HTERT RPE-1 (cell line): ENCODE measurements around the gene TUBG1.

Source experiments
- in situ Hi-C: fragments of 300-500 bp; cut with MboI; formaldehyde crosslinking; loops from 4 replicates; pipeline ENCODE4 v1.14.3; 2020; ENCODE audit warnings: low sequenced_read_pairs

TUBG1 gene

DNA sequence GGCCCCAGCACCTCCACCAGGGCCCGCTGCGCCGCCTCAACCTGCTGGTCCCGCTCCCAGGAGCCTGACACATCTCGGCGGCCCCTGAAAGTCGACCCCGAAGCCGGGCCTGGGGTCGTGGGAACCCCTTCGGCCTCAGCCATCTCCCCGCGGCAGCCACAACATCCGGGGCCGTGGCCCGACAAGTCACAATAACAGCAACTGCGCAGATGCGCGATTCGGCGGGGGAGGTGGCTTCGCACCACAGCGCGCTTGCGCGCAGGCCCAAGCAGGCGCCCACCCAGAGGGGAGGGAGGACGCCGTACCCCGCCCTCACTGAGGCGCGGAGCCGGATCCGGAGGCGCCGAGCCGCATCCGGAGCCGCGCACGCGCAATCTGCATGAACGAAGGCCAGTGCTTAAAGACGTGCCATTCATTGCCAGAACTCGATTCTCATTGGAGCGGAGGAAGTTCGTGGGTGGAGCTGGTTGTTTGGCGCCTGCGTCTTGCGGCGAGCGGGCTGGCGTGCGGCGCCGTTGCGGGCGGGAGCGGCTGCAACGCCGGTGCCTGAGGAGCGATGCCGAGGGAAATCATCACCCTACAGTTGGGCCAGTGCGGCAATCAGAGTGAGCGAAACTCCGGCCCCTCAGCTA is at the start of gene TUBG1, which contains the start of gene RETREG3:
Gene TUBG1 (plus strand): TSS at position 502 of the 632 bp plus-strand sequence. CDS start 55 bp downstream, at position 557.
Gene RETREG3 (minus strand): TSS at position 193 of the 632 bp plus-strand sequence. CDS start 50 bp downstream, at position 143.
- in situ Hi-C loops: no loop called here

DNA sequence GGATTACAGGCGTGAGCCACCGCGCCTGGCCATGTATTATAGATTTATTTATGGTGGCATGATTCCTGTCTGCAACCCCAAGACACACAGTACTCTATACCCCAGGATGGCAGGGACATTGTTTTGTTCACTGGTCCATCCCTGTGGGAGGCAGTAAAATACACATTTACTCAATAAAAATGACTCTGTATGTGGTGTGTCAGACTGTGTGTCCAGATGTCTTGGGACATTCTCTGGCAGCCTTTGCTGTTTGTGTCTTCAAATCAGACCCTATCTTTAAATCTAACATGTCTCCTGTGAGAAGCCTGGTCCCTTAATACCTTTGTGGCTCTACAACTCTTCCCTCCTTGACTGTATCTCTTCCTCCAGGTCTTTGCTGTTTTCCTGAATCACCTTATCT is 49.2 kb upstream of the TUBG1 start:
- in situ Hi-C loops: no loop called here

DNA sequence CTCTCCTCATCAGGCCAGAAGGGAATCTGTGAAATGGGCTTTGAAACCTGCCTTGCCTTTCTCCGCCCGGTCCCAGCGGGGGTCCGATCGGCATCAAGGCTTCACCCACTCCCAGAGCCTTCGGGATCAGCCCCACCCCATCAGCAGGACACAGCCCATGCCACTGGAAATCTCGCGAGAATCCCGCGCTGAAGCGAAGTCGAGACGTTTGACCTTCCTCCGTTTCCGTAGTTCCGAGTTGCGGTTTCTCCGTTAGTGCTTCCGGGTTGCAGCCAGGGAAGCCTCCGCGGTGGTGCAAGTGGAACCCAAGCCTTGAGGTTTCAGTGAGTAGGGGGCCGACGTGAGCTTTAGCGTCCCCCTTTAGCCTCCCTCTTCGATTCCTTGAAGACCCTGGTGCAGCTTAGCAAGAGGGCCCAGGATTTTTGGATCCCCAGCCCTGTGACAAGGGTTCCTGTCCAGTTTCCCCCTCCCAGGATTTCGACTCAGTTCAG is 47.5 kb upstream of the TUBG1 start, which contains the start of gene COASY:
Gene COASY (plus strand): TSS at position 252 of the 491 bp plus-strand sequence. CDS start 475 bp downstream, outside the sequence.
- in situ Hi-C loops: no loop called here

DNA sequence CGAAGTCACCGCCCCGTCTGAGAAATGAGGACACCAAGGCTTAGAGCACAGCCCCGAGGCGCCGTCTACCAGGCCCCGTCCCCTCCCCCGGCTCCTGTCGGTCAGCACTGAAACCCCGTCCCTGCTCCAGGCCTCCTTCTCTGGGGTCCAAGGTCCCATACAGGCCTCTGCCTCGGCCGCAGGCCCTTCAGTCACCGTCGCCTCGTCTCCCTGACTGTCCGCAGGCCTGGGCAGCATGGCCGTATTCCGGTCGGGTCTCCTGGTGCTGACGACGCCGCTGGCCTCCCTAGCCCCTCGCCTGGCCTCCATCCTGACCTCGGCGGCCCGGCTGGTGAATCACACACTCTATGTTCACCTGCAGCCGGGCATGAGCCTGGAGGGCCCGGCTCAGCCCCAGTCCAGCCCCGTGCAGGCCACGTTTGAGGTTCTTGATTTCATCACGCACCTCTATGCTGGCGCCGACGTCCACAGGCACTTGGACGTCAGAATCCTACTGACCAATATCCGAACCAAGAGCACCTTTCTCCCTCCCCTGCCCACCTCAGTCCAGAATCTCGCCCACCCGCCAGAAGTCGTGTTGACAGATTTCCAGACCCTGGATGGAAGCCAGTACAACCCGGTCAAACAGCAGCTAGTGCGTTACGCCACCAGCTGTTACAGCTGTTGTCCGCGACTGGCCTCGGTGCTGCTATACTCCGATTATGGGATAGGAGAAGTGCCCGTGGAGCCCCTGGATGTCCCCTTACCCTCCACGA is 46.9 kb upstream of the TUBG1 start:
- in situ Hi-C loops: no loop called here

DNA sequence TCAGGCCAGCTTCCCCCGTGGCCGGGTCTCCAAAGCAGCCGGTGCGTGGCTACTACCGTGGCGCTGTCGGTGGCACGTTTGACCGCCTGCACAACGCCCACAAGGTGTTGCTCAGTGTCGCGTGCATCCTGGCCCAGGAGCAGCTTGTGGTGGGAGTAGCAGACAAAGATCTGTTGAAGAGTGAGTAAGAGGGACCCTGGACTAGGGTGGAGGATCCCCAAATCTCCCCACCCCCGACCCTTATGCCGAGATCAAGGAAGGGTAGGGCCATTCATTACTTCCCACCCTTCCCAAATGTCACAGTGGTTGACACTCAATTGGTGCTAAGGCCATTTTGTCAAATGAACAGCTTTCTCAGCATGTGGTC is 46.4 kb upstream of the TUBG1 start:
- in situ Hi-C loops: no loop called here

DNA sequence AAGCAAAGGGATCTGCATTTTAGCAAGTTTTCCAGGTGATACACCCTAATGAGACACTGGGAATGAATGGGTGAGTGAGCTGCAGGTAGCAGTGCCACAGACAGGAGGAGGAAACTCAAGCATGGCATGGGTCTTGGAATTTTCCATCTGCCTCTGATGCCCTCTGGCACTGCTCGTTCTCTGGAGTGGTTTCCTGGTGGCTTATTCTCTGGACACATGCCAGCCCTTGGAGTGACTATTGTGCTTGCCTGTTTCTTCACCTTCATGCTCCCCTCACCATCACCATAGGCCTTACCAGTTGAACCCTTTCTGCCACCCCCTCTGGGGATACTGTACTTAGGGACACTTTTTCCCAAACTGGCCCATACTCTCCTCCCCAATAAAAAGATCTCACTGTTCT is 45.9 kb upstream of the TUBG1 start:
- in situ Hi-C loops: no loop called here

DNA sequence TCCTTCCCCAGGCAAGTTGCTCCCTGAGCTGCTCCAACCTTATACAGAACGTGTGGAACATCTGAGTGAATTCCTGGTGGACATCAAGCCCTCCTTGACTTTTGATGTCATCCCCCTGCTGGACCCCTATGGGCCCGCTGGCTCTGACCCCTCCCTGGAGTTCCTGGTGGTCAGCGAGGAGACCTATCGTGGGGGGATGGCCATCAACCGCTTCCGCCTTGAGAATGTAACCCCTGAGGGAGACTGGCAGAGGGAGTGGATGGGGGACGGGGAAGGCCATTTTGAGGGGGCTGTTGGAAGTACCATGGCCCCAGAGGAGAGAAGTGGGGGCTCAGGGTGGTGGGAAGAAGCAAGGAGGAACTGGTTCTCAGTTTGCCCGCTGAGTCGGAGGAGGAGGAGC is 45.5 kb upstream of the TUBG1 start:
- in situ Hi-C loops: no loop called here

DNA sequence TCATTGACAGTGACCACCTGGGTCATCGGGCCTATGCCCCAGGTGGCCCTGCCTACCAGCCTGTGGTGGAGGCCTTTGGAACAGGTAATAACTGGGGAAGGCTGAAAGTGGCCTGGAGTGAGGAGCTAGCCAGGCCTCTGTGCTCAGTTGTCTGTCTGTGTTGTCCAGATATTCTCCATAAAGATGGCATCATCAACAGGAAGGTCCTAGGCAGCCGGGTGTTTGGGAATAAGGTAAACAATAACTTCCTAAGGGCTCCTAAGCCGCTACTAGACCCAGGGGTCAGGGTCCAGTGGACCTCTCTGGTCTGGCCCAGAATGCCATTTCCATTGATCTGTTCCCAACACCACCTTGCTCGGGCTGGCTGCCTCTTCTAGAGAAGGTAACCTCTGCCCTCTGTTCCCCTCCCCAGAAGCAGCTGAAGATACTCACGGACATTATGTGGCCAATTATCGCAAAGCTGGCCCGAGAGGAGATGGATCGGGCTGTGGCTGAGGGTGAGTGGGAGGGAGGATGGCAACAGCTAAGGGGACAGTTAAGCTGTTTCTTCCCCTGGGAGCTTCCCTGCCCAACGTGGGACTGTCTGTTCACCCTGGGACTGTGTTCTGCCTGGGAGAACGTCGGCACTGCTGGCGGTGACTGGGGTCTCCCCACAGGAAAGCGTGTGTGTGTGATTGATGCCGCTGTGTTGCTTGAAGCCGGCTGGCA is 44.5 kb upstream of the TUBG1 start:
- in situ Hi-C loops: no loop called here

DNA sequence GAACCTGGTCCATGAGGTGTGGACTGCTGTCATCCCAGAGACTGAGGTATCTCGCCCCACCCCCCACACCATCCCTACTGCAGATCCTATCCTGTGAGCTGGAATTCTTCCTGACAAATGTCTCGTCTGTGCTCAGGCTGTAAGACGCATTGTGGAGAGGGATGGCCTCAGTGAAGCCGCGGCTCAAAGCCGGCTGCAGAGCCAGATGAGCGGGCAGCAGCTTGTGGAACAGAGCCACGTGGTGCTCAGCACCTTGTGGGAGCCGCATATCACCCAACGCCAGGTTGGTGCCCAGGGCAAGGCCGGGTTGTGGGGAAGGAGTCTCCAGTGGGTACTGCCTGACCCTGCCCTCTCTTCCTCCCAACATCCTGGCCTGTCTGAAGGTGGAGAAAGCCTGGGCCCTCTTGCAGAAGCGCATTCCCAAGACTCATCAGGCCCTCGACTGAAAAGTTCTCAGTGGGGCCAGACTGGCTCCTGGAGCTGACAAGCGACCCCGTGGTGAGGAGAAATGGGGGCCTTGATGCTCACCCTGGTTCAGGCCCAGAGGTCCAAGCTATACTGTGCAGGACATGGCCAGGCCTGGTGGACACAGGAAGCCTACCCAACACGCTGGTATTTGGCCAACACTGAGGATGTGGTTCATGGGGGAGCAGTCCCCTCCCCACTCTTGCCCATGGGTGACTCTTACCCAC is 43.8 kb upstream of the TUBG1 start:
- in situ Hi-C loops: no loop called here

DNA sequence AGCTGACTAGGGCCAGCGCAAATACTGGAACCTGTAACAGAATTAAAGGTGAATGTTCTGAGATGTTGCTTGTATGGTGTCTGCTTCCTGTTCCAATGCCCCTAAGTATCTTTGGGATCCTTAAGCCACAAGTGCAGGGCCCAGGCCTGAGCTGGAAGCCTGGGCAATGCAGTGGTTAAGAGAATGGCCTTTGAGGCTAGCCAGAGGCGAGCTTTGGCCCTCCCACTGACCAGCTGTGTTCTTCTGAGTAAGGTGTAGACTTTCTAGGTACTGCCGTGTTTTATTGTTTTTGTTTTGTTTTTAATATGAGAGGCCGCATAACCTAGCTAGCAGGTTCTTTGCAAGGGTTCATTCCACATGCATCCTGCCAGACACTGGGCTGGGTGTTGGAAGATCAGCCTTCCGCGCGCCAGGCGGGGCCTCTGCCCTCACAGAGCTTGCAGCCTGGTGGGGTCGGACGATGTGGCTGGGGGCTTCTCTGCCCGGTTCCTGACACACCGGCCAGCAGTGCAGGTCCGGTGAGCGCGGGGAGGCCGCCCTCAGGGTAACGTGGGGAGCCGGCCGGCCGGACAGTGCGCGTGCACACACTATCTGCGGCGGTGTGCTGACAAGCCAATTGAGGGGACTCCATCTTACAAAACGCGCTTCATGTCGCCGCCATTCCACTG is 43.1 kb upstream of the TUBG1 start:
- in situ Hi-C loops: no loop called here

DNA sequence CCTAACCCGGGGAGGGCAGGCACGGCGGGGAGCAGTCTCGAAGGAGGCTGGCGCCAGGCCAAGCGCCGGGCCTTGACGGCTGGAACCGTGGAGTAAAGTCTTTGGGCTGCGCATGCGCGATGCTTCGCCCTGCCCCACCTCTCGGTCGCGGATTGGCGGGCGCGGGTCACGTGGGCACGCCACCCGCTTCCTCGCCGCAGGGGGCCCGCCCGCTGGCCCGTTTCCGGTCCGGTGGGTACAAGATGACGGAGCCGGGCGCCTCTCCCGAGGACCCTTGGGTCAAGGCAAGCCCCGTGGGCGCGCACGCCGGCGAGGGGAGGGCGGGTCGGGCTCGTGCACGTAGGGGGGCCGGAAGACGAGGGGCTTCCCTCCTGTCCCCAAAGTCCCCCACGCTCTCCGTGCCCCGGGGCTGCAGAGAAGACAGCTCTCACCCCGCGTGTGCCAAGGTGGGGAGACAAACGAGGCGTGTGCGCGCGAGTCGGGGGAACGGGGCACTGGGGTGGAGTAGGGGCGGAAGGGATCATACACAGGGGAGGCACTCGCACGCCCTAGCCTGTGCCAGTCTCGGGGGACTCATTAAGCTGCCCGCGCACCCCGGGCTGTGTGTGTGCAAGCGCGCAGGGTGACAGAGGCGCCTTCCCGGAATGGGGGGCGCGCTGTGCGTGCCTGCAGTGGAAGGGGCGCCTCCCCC is 42.5 kb upstream of the TUBG1 start, which contains the start of gene MLX:
Gene MLX (plus strand): TSS at position 218 of the 691 bp plus-strand sequence. CDS start 25 bp downstream, at position 243.
- in situ Hi-C loops: no loop called here

DNA sequence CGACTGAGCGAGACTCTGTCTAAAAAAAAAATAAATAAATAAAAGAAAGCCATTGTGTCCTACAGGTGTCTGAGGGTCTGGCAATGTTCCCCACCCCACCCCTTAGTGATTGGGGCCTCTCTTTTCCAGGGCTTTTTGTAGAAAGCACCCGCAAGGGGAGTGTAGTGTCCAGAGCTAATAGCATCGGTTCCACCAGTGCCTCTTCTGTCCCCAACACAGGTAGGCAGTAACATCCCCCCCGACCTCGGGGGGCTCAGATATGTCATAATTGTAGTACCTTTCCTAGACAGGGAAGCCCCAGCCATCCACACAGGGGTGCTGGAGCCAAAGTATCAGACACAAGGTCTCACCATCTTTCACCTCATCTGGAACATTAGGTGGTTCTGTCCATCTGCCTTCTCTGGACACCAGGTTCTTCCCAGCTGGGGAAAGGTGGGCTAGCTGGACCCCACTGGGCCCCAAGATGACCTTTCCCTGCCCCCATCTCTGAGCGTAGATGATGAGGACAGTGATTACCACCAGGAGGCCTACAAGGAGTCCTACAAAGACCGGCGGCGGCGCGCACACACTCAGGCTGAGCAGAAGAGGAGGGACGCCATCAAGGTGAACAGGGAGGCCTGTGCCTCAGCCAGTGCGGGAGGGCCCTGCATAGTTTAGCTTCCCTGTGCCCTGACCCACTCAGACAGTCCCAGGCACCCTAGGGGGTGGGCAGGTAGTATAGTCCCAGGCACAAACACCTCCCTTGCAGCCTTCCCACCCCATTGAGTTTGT is 41.0 kb upstream of the TUBG1 start:
- in situ Hi-C loops: no loop called here

DNA sequence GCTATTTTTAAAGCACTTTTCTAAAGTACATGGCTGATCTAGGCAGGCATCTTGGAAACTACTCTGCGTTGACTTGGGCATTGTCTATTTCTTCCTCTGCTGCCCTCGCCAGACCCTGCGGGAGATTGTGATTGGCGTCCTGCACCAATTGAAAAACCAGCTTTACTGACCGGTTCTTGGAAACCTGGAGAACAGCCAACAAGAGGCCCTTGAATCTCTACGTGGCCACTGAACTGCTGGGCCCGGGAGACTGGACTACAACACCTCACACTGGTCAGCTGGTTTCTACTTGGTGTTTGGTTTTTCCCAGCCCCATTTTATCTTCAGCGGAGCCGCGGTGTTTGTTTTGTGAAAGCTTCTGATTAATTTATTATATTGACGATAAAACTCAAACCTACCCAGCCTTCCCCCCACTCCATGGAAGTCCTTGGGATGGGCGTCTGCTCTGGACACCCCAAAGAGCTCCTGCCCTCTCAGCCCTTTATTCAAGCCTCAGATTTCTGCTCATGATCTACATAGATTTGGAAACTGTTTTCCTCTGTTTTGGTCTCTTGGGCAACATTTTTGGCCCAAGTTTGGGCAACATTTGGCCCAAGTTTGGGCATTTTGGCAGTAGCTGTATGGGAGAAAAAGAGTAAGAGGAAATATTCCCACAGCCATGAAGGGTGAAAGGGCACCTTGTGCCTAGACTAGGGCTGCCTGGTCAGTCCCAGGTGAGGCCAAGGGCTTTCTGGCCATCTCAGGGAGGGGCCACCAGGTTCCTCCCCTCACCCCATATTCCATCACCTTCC is 37.9 kb upstream of the TUBG1 start:
- in situ Hi-C loops: no loop called here

DNA sequence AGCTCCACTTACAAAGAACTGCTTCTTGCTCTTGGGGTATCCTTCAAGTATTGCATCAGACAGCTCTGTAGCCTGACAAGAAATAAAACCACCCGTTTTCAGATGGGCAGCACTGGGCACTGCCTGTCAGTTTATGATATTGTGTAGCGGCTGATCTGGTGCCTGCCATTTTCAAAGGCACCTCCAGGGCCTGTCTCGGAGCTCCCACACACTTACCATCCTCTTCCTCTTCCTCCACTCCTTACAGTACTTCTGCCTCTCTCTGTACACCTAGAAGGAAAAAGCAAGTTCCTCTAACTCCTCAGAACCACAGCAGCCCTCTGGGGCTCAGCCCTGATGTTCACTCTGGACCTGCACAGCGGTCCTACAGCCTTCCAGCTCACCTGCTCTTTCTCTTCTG is 36.4 kb upstream of the TUBG1 start:
- in situ Hi-C loops: no loop called here

DNA sequence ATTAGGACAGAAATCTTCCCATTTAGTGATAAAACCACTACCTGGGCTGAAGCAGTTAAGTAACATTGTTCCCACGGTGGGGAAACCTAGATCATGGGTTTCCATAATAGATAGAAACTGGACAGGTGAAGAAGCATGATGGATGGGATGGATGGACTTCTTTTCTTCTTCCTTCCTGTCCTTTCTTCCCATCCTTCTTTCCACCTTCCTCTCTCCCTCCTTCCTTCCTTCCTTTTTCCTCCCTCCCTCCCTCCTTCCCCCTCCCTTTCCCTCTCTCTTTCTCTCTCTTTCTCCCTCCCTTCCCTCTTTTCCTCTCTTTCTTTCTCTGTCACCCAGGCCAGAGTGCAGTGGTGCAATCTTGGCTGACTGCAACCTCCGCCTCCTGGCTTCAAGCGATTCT is 35.0 kb upstream of the TUBG1 start:
- in situ Hi-C loops: no loop called here

DNA sequence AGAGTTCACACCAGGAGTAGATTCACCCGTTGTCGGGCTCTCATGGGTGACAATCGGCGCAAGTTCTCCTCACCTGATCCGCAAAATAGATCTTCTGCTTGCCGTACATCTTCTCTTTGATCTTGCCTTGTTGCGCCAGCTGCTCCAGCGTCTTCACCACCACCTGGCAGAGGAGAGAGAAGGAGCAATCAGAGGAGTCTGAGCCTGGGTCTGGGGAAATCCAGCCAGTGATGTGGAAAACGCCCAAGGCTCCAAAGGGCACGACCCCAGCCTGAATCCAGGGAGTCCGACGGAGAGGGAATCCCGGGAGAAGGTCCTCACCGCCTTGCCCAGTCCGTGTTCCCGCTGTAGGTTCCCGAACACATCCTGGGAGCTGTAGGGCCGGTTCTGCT is 32.3 kb upstream of the TUBG1 start:
- in situ Hi-C loops: no loop called here

DNA sequence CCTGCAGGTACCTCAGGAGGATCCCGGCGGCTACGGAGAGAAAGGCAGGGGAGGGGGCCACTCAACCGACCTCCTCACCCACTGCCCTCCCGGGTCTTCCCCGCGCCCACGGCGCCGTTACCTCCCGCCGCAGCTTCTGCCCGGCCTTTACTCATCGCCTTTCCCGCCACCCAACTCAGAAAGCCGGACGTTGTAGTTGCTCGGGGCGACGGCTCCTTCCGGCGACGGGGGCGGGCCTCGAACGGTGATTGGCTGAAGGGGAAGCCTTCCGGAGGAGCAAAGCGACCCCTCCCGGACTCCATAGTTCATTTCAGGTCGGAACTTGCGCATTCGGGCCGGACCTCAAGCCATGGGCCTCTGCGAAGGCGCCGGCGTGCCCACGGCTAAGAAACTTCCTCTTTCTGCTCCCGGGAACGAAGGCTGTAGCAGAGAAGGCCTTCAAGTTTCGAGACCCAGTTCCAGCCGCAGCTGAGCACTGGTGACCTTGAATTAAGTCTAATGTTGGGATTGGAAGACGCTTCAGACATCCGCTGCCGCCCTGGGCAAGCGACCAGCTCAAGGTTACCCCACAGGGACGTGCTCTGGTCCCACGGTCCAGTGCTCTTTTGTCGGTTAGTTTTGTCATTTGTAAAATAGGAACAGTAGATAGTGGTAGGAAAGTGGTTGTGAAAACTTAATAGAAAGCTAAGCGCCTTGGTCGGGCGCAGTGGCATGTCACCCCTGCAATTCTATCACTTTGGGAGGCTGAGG is 31.8 kb upstream of the TUBG1 start, which contains the start of gene PSMC3IP:
Gene PSMC3IP (minus strand): TSS at position 198 of the 750 bp plus-strand sequence. CDS start 43 bp downstream, at position 155.
- in situ Hi-C loops: no loop called here
